ENCODE results near the gene DAND5. TPM values are rescaled to one million over a fixed set of nuclear protein-coding genes. Genes with fewer than 3 reads are reported as not detected.

The DAND5 gene
- total and polyA plus RNA-seq, 10 of the 15 experiments (the other 5 are each of a cell fraction or from before 2014, with no cell fraction given) = 0.06 to 0.15 (median 0.12) TPM; not detected in 5

GRCh38 chr19:12939975-12940423, 29.4 kb upstream of the DAND5 start:
- intact Hi-C loops (cut with micrococcal nuclease; ENCODE audit: unreplicated experiment) = loop anchor here (5.0 kb wide), 1 partner anchor 153 kb away; no protein-coding TSS in a partner anchor
- Histone ChIP-seq H4K20me1 (ENCODE audit: control insufficient read depth, insufficient read depth) (peaks cover 12% of the 10 kb centered on the region; the same call in 1 of the 2 replicates), H3K9me3 (replicated peaks; ENCODE audit: control insufficient read depth, insufficient read depth, low read length) (no peaks in the 10 kb centered on the region), H3K4me3 (peak overlapping the region; percentile 90), H3K27me3 (replicated peaks in 1 of 2; ENCODE audit: control insufficient read depth in 2 of 2, insufficient read depth in 2 of 2, low read length in 1 of 2) (no peaks in the 10 kb centered on the region), H3K4me2 (ENCODE audit: control insufficient read depth, insufficient read depth) (peak overlapping the region; percentile 78), H3K9ac (ENCODE audit: control insufficient read depth, insufficient read depth, low read length) (peak overlapping the region; percentile 99), H3K79me2 (ENCODE audit: control insufficient read depth, insufficient read depth, low read length) (peaks cover 51% of the 10 kb centered on the region), H2AFZ (ENCODE audit: control insufficient read depth, low read depth, low read length) (no peak overlapping the region), H3K36me3 (ENCODE audit: control insufficient read depth in 2 of 2, insufficient read depth in 2 of 2, low read length in 1 of 2) (peaks cover 20 to 34% of the 10 kb centered on the region in 2 experiments), H3K4me1 (ENCODE audit: control insufficient read depth, insufficient read depth, low read length) (peaks cover 59% of the 10 kb centered on the region), H3K27ac (ENCODE audit: control insufficient read depth, insufficient read depth) (peak overlapping the region; percentile 88)
- FAIRE-seq = no peak
- whole genome bisulfite sequencing (ENCODE audit: insufficient coverage, insufficient replicate concordance, low lambda C conversion rate, missing lambda C conversion rate) = 11% methylated on average over 10 of the region's 10 CpGs
- DNase-seq (ENCODE audit: low read depth, low spot score) = no peak
- ATAC-seq = no peak
- BruUV-seq (replicated peaks) = TSS peak; percentile 78
- ChIA-PET CTCF (interaction anchor here (0.6 to 1.0 kb wide), 2 partner anchors 26 to 40 kb away, joined by 3 to 4 read pairs; no protein-coding TSS in a partner anchor), POLR2A (interaction anchor here (0.6 to 3.1 kb wide), 3 partner anchors 20 to 47 kb away, joined by 3 to 11 read pairs (median 3); no protein-coding TSS in a partner anchor), SMC1A (ENCODE audit: uncharacterized antibody, unreplicated experiment) (interaction anchor here (0.9 to 1.5 kb wide), 4 partner anchors 19 to 49 kb away, joined by 3 to 5 read pairs (median 4); partner anchors contain the start of gene GCDH), RAD21 (ENCODE audit: unreplicated experiment) (interaction anchor here (0.8 kb wide), 1 partner anchor 25 kb away, joined by 3 read pairs; no protein-coding TSS in a partner anchor)
- TF ChIP-seq HSF1 (IDR thresholded peaks at IDR 0.05; ENCODE audit: low read depth, low read length) = no peak
- TF ChIP-seq POLR2A (IDR thresholded peaks at IDR 0.05; ENCODE audit: low read depth, low read length) = peak; percentile 45; the same call in 1 of the 2 replicates
- in situ Hi-C loops (cut with MboI) = no loop called here

- peaks cover 63% of the 10 kb centered on the region for H3K4me1 ChIP-seq (ENCODE audit: control insufficient read depth, insufficient read depth, low read length)
- peak overlapping the region; percentile 78 for H3K4me2 ChIP-seq (ENCODE audit: control insufficient read depth, insufficient read depth)
- peak overlapping the region; percentile 99 for H3K9ac ChIP-seq (ENCODE audit: control insufficient read depth, insufficient read depth, low read length)
- peak overlapping the region; percentile 90 for H3K4me3 ChIP-seq
- POLR2A ChIA-PET = no interaction called here
- peaks cover 53% of the 10 kb centered on the region for H3K79me2 ChIP-seq (ENCODE audit: control insufficient read depth, insufficient read depth, low read length)
- DNase-seq (ENCODE audit: low read depth, low spot score) = no peak
- CTCF ChIA-PET = interaction anchor here (1.2 kb wide), 1 partner anchor 24 kb away, joined by 11 read pairs; no protein-coding TSS in a partner anchor
- no peak overlapping the region for H2AFZ ChIP-seq (ENCODE audit: control insufficient read depth, low read depth, low read length)
- H3K27ac ChIP-seq (ENCODE audit: control insufficient read depth, insufficient read depth) = peak overlapping the region; percentile 88
- TF ChIP-seq SUPT20H (IDR thresholded peaks at IDR 0.05; ENCODE audit: borderline replicate concordance, control insufficient read depth, low read depth, low read length) (no peak), POLR2AphosphoS2 (IDR thresholded peaks at IDR 0.05; ENCODE audit: low read depth, low read length) (0 out of 2 replicates have a peak, but pooled peaks have one; percentile 32), SMAD5 (IDR thresholded peaks at IDR 0.05; ENCODE audit: low read depth) (0 out of 2 replicates have a peak, but pooled peaks have one; percentile 17), PRDM15 (CRISPR knock-in tag; IDR thresholded peaks at IDR 0.05) (no peak), POLR2AphosphoS5 (IDR thresholded peaks at IDR 0.05; ENCODE audit: low read length) (peak; percentile 32; the same call in 1 of the 2 replicates)
- H3K9me3 ChIP-seq (replicated peaks; ENCODE audit: control insufficient read depth, insufficient read depth, low read length) = no peaks in the 10 kb centered on the region
- H4K20me1 ChIP-seq (ENCODE audit: control insufficient read depth, insufficient read depth) = peaks cover 12% of the 10 kb centered on the region; the same call in 1 of the 2 replicates
- RAD21 ChIA-PET (ENCODE audit: unreplicated experiment) = no interaction called here
- in situ Hi-C loops (cut with MboI) (no loop called here), intact Hi-C loops (cut with micrococcal nuclease; ENCODE audit: unreplicated experiment) (no loop called here)
- SMC1A ChIA-PET (ENCODE audit: uncharacterized antibody, unreplicated experiment) = interaction anchor here (0.6 to 0.9 kb wide), 2 partner anchors 8 to 14 kb away, joined by 3 to 4 read pairs; no protein-coding TSS in a partner anchor
- no TSS peak for BruUV-seq (replicated peaks)
- H3K36me3 ChIP-seq (ENCODE audit: control insufficient read depth in 2 of 2, insufficient read depth in 2 of 2, low read length in 1 of 2) = peaks cover 20 to 34% of the 10 kb centered on the region in 2 experiments
- no peak for ATAC-seq
- FAIRE-seq = no peak
- H3K27me3 ChIP-seq (replicated peaks in 1 of 2; ENCODE audit: control insufficient read depth in 2 of 2, insufficient read depth in 2 of 2, low read length in 1 of 2) = no peaks in the 10 kb centered on the region
- 0% methylated on average over 2 of the region's 2 CpGs for WGBS (ENCODE audit: insufficient coverage, insufficient replicate concordance, low lambda C conversion rate, missing lambda C conversion rate)
These were observed 28.5 kb upstream of the DAND5 start for GRCh38 chr19:12940897-12941296.

Data from GM12878 (cell line).